ENCODE data around the gene ING5. TPM values are rescaled to one million over a fixed set of nuclear protein-coding genes. Genes with fewer than 3 reads are reported as not detected.

ING5 gene
- total and polyA plus RNA-seq, 8 donors: 19.9 to 160 (median 32.4) TPM

DNA sequence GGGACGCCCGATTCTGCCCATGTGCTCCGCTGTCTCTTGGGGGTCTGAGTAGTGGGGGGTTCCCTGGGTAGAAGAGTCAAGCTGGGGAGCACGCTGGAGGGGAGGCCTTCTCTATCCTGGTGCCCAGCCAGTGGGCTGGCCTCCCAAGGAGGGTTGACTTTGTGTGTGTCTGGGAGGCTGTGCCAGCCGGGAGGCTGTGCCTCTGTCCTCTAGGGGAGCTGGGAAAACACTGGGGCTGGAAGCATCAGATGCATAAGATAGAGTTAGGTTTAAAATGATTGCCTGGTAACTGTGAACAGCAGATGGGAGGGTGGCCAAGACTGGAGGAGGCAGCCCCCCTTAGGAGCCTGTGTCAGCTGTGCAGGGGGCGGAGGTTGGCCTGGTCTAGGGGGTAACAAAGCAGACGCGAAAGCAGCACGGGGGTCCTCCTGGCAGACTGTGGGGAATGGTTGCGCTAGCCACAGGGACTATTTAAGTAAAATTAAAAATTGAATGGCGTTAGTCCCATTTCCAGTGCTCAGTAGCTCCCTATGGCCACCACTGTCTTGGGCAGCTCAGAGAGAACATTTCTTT lies 1.3 kb downstream of the ING5 start:
- peak; percentile 30 to 50 for DNase-seq
- H3K27me3 ChIP-seq: no peaks in the 10 kb centered on the region
- peak overlapping the region; percentile 95 to 99 (median 97) for H3K27ac ChIP-seq
- 36 to 58% (median 44%) methylated on average over 7 to 11 of the region's 11 CpGs for WGBS, 5 donors
- peaks cover 19 to 27% (median 23%) of the 10 kb centered on the region in 4 donors for H3K4me1 ChIP-seq
- TF ChIP-seq POLR2A (IDR thresholded peaks at IDR 0.05): no peak
- TF ChIP-seq POLR2AphosphoS5 (IDR thresholded peaks at IDR 0.05): no peak
- TF ChIP-seq, protein P1, sequence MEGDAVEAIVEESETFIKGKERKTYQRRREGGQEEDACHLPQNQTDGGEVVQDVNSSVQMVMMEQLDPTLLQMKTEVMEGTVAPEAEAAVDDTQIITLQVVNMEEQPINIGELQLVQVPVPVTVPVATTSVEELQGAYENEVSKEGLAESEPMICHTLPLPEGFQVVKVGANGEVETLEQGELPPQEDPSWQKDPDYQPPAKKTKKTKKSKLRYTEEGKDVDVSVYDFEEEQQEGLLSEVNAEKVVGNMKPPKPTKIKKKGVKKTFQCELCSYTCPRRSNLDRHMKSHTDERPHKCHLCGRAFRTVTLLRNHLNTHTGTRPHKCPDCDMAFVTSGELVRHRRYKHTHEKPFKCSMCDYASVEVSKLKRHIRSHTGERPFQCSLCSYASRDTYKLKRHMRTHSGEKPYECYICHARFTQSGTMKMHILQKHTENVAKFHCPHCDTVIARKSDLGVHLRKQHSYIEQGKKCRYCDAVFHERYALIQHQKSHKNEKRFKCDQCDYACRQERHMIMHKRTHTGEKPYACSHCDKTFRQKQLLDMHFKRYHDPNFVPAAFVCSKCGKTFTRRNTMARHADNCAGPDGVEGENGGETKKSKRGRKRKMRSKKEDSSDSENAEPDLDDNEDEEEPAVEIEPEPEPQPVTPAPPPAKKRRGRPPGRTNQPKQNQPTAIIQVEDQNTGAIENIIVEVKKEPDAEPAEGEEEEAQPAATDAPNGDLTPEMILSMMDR (IDR thresholded peaks at IDR 0.05): no peak
- no peak for TF ChIP-seq EP300 (IDR thresholded peaks at IDR 0.05)
- H3K4me3 ChIP-seq: peak overlapping the region; percentile 75 to 94 (median 90)
- intact Hi-C loops (cut with DNase I; ENCODE audit: low total_unique reads): no loop called here
- H3K9me3 ChIP-seq: peaks cover 0 to 4% (median 0%) of the 10 kb centered on the region in 4 donors
- peaks cover 27 to 40% (median 39%) of the 10 kb centered on the region in 4 donors for H3K36me3 ChIP-seq

DNA sequence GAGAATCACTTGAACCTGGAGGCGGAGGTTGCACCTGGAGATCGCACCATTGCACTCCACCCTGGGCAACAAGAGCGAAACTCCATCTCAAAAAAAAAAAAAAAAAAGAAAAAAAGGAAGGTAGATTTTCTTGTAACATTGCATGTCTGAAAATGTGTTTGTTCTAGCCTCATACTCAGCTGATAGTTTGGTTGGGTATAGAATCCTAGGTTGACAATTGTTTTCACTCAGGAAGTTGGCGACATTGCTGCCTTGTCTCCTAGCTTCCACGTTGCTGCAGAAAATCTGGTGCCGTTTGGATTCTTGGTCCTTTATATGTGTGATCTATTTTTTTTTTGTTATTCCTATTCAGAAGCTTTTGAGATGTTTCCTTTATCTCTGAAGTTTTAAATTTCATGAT lies 4.7 kb downstream of the ING5 start:
- Histone ChIP-seq H3K27me3 (no peaks in the 10 kb centered on the region), H3K4me3 (no peak overlapping the region), H3K27ac (no peak overlapping the region), H3K9me3 (peaks cover 0 to 4% (median 0%) of the 10 kb centered on the region in 4 donors), H3K36me3 (peaks cover 53 to 74% (median 73%) of the 10 kb centered on the region in 4 donors), H3K4me1 (peaks cover 9 to 15% (median 14%) of the 10 kb centered on the region in 4 donors)
- no peak for DNase-seq
- intact Hi-C loops (cut with DNase I; ENCODE audit: low total_unique reads): no loop called here
- TF ChIP-seq, protein P1 (IDR thresholded peaks at IDR 0.05): no peak
- TF ChIP-seq POLR2A (IDR thresholded peaks at IDR 0.05) (no peak), POLR2AphosphoS5 (IDR thresholded peaks at IDR 0.05) (no peak), EP300 (IDR thresholded peaks at IDR 0.05) (no peak)
- 93 to 98% (median 97%) methylated on average over 6 of the region's 6 CpGs for WGBS, 5 donors

DNA sequence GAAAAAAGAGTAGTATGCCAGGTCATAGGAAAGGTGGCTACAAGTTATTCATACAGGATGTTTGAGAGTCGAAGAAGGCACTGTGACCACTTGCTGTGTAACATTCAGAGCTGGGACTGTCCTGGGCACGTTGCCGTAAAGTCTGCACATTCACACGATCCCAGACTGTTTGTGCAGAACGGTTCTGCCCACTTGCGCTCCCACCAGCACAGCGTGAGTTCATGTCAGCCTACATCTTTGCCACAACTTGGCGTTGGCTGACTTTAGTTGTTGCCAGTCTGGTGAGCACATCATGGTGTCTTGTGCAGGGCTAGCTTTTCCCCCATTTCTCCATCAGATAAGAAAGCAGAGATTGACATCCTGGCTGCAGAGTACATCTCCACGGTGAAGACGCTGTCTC lies 7.0 kb downstream of the ING5 start:
- no peak for DNase-seq
- WGBS, 5 donors: 88 to 94% (median 91%) methylated on average over 10 of the region's 10 CpGs
- no peak for TF ChIP-seq EP300 (IDR thresholded peaks at IDR 0.05)
- Histone ChIP-seq H3K36me3 (peaks cover 76 to 98% (median 96%) of the 10 kb centered on the region in 4 donors), H3K4me3 (no peak overlapping the region), H3K27ac (no peak overlapping the region), H3K27me3 (no peaks in the 10 kb centered on the region), H3K9me3 (peaks cover 0 to 4% (median 0%) of the 10 kb centered on the region in 4 donors), H3K4me1 (peaks cover 0 to 1% (median under 1%) of the 10 kb centered on the region in 4 donors)
- intact Hi-C loops (cut with DNase I; ENCODE audit: low total_unique reads): no loop called here

DNA sequence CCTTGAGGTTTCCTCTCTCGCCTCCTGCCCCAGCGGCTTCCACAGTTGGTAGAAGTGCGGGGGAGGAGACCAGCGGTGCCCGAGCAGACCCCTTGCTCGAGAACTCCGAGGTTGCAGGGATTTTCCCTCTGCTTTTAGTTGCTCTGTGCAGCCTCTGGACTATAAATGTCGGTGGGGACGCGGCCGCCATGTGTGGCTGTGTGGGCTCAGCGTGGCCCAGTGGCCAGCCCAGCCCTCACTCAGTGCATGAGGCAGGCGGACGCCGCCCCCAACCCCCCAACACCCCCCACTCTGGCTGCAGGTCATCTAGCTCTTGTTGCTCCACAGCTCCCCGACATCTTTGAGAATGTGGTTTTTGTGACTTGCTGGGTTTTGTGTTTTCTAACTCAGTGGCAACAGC lies 17.3 kb downstream of the ING5 start:
- Histone ChIP-seq H3K4me1 (no peaks in the 10 kb centered on the region), H3K27ac (no peak overlapping the region), H3K4me3 (no peak overlapping the region), H3K36me3 (peaks cover 47 to 98% (median 95%) of the 10 kb centered on the region in 4 donors), H3K9me3 (no peaks in the 10 kb centered on the region), H3K27me3 (no peaks in the 10 kb centered on the region)
- intact Hi-C loops (cut with DNase I; ENCODE audit: low total_unique reads): no loop called here
- WGBS, 5 donors: 90 to 98% (median 97%) methylated on average over 9 to 16 of the region's 16 CpGs
- DNase-seq: no peak
- TF ChIP-seq EP300 (IDR thresholded peaks at IDR 0.05) (no peak), POLR2A (IDR thresholded peaks at IDR 0.05) (no peak), POLR2AphosphoS5 (IDR thresholded peaks at IDR 0.05) (no peak)
- TF ChIP-seq, protein P1 (IDR thresholded peaks at IDR 0.05): no peak

DNA sequence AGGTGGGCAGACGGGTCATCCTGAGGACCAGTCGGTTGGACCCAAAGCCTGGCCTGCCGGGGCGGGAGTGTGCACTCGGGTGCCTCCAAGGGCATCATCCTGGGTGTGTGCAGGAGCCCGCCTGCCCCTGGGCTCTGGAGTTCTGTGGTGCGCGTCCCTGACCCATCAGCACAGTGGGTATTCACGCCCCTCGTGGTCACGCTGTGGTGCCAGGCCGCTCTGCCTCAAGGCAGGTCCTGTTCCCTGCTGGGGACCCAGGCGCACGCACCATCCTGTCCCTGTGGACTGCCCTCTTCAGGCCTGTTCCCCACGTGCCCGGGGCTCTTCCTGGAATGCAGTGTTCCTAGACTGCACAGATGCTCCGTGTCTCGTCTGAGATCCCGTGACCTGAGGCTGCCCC lies 18.3 kb downstream of the ING5 start:
- Histone ChIP-seq H3K27me3 (no peaks in the 10 kb centered on the region), H3K27ac (no peak overlapping the region), H3K4me1 (no peaks in the 10 kb centered on the region), H3K9me3 (no peaks in the 10 kb centered on the region), H3K4me3 (no peak overlapping the region), H3K36me3 (peaks cover 47 to 98% (median 95%) of the 10 kb centered on the region in 4 donors)
- DNase-seq: no peak
- intact Hi-C loops (cut with DNase I; ENCODE audit: low total_unique reads): no loop called here
- WGBS, 5 donors: 92 to 98% (median 96%) methylated on average over 4 to 19 of the region's 19 CpGs
- TF ChIP-seq POLR2A (IDR thresholded peaks at IDR 0.05) (no peak), EP300 (IDR thresholded peaks at IDR 0.05) (no peak), POLR2AphosphoS5 (IDR thresholded peaks at IDR 0.05) (no peak)
- TF ChIP-seq, protein P1 (IDR thresholded peaks at IDR 0.05): no peak
